Cerebellar nuclear complex (tissue), 1 donor: ENCODE results near the gene OBI1.

Source experiments
- DNase-seq, 2 experiments: peaks; one replicate each; lab custom pipeline; 2025; lab: John Stamatoyannopoulos, UW

Gene OBI1

GRCh38 chr13:78658630-78659449 is at the start of gene OBI1:
Gene OBI1 (minus strand): TSS chr13:78659155. CDS start chr13:78659120, 35 bp downstream.
- DNase-seq, result peak in 1 of 2 experiments; percentile 37

GRCh38 chr13:78701383-78701782 is 42.4 kb upstream of the OBI1 start:
- DNase-seq, result no peak

GRCh38 chr13:78700121-78700910 is 41.4 kb upstream of the OBI1 start:
- DNase-seq, result no peak

GRCh38 chr13:78689011-78689410 is 30.1 kb upstream of the OBI1 start:
- DNase-seq, result no peak

- DNase-seq, result no peak
Measured at GRCh38 chr13:78686461-78686860, 27.5 kb upstream of the OBI1 start.

- peak in 1 of 2 experiments; percentile 9 for DNase-seq
Measured at GRCh38 chr13:78680576-78681350, 21.8 kb upstream of the OBI1 start.

GRCh38 chr13:78680115-78680561 is 21.2 kb upstream of the OBI1 start:
- DNase-seq, result no peak

- DNase-seq, result no peak
Measured at GRCh38 chr13:78679329-78679728, 20.4 kb upstream of the OBI1 start.

GRCh38 chr13:78675112-78675511 is 16.2 kb upstream of the OBI1 start:
- no peak for DNase-seq

GRCh38 chr13:78674638-78675037 is 15.7 kb upstream of the OBI1 start:
- no peak for DNase-seq

- DNase-seq, result no peak
Measured at GRCh38 chr13:78662467-78662866, 3.5 kb upstream of the OBI1 start.

GRCh38 chr13:78660495-78660857 is 1.5 kb upstream of the OBI1 start:
- no peak for DNase-seq

GRCh38 chr13:78659732-78660494 is 958 bp upstream of the OBI1 start:
- no peak for DNase-seq

- DNase-seq, result no peak
Measured at GRCh38 chr13:78659450-78659730, 435 bp upstream of the OBI1 start.

- no peak for DNase-seq
Measured at GRCh38 chr13:78657699-78658629, 991 bp downstream of the OBI1 start.

- DNase-seq, result no peak
Measured at GRCh38 chr13:78655906-78656305, 3.0 kb downstream of the OBI1 start.

- no peak for DNase-seq
Measured at GRCh38 chr13:78655007-78655406, 3.9 kb downstream of the OBI1 start.

- no peak for DNase-seq
Measured at GRCh38 chr13:78652651-78653050, 6.3 kb downstream of the OBI1 start.

GRCh38 chr13:78650717-78651083 is 8.3 kb downstream of the OBI1 start:
- DNase-seq, result no peak

- DNase-seq, result no peak
Measured at GRCh38 chr13:78649997-78650716, 8.8 kb downstream of the OBI1 start.
